H1 (cell line): ENCODE data around the gene ASGR1. TPM values are rescaled to one million over a fixed set of nuclear protein-coding genes. Genes with fewer than 3 reads are reported as not detected.

ENCODE experiments used
- CHD7 ChIP-seq: fragments of 300-600 bp; sonication (generic); IDR thresholded peaks from 2 replicates; pipeline ENCODE4 v1.7.1; 2012; ENCODE audit warnings: low read length, moderate library complexity, mild to moderate bottlenecking, inconsistent platforms; ENCODE audit not compliant: insufficient replicate concordance
- GABPA ChIP-seq: IDR thresholded peaks from 2 replicates; pipeline ENCODE4 v1.6.1; 2011; ENCODE audit warnings: mild to moderate bottlenecking, low read length, moderate library complexity, borderline replicate concordance; ENCODE audit not compliant: insufficient read depth
- RNF2 ChIP-seq: fragments of 200-900, 300-1000 bp; sonication (generic); IDR thresholded peaks from 2 replicates; pipeline ENCODE4 v1.7.1; 2016; ENCODE audit warnings: borderline replicate concordance, low read depth, mild to moderate bottlenecking, antibody characterized with exemption, low read length; ENCODE audit not compliant: poor library complexity, severe bottlenecking; ENCODE audit errors: missing control alignments
- TEAD4 ChIP-seq: IDR thresholded peaks from 2 replicates; pipeline ENCODE4 v1.6.1; 2012; ENCODE audit warnings: low read depth, low read length, inconsistent platforms, mixed read lengths
- polyA plus RNA-seq, 7 experiments: library from polyadenylated mRNA; depleted of rRNA in 3 of 7; stranded (reverse) in 5 of 7; unstranded in 2 of 7; fragments of >200 nt in 5 of 7; fragments of 200-250 nt in 2 of 7; gene quantifications; 1 replicate in 5 of 7; 2 replicates in 1 of 7; 4 replicates in 1 of 7; pipeline versions ENCODE4 v1.2.1 to v1.2.3, GENCODE V29; 2011 to 2013; ENCODE audit warnings: missing spikeins in 2 of 7, mixed read lengths in 2 of 7
- total RNA-seq: library from RNA; stranded (reverse); fragmentation: NEBNext Ultra II Directional; extraction: Animal tissue kit (Norgen Biotek cat#: 25700); gene quantifications from 2 replicates; pipeline ENCODE4 v1.2.1, GENCODE V29; 2021

Gene ASGR1
- total and polyA plus RNA-seq, 2 of the 8 experiments (the other 6 are each of a cell fraction or from before 2014, with no cell fraction given), result 10.8 to 14.5 TPM

GRCh38 chr17:7204336-7204735 is 25.2 kb upstream of the ASGR1 start (continued):
- TF ChIP-seq CHD7 (no peak), TEAD4 (no peak), GABPA (no peak), RNF2 (no peak)
